PFSK-1 (cell line): ENCODE data around the gene SLC4A3.

Experiments used
- FOXP2 ChIP-seq: optimal IDR thresholded peaks from 2 replicates; pipeline ENCODE3; 2011; ENCODE audit warnings: borderline replicate concordance, control low read depth, inconsistent platforms; ENCODE audit not compliant: insufficient read depth; ENCODE audit errors: extremely low read length, extremely low read depth
- POLR2AphosphoS5 ChIP-seq: IDR thresholded peaks from 2 replicates; pipeline ENCODE4 v1.6.1; 2012; ENCODE audit warnings: low read depth, mild to moderate bottlenecking, control low read depth, low read length, moderate library complexity
- REST ChIP-seq, 2 experiments: IDR thresholded peaks; 2 replicates each; pipeline versions ENCODE4 v1.6.1 to v1.8.0; 2011 to 2012; ENCODE audit warnings: low read depth in 2 of 2, low read length in 2 of 2, control low read depth in 1 of 2, inconsistent platforms in 1 of 2, mild to moderate bottlenecking in 1 of 2, moderate library complexity in 1 of 2; ENCODE audit not compliant: insufficient read depth in 1 of 2
- SIN3A ChIP-seq: IDR thresholded peaks from 2 replicates; pipeline ENCODE4 v1.6.1; 2012; ENCODE audit warnings: mild to moderate bottlenecking, low read length, moderate library complexity, borderline replicate concordance; ENCODE audit not compliant: insufficient read depth
- TAF1 ChIP-seq: IDR thresholded peaks from 2 replicates; pipeline ENCODE4 v1.6.1; 2012; ENCODE audit warnings: low read length, control low read depth, borderline replicate concordance; ENCODE audit not compliant: insufficient read depth

DNA sequence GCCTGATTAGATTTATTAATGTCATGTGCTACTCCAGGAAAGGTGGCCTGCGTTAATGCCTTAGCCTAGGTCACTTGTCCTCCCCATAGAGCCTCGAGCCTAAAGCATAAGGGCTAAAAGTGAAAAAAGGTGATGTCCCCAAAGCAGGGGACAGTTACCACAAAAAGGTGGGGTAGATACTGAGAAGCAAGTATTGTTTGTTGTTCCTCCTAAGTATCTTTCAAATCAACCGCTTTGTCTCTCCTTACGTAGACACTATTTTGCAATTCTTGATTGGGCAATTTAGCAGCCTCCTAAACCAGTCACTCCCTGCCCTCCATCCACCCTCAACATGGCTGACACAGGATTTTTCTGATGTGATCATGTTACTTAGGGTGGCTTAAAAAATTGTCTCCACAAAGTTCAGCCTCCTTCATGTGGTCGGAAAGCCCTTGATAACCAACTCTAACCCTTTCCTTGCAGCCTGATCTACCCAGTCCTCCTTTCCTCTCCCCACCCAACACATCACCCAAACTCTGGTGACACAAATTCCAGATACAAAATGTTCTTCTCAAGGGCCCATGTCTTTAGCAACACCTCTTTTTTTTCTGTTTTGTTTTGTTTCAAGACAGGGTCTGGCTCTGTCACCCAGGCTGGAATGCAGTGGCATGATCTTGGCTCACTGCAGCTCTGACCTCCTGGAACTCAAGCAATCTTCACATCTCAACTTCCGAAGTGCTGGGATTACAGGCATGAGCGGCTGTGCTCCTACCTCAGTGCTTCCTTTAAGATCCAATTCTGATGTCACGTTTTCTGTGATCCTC lies 48.4 kb upstream of the SLC4A3 start:
- TF ChIP-seq POLR2AphosphoS5 (no peak), TAF1 (no peak), SIN3A (no peak), REST (IDR thresholded peaks at IDR 0.05; ENCODE audit: insufficient read depth in 1 of 2, low read depth in 2 of 2, low read length in 2 of 2) (no peak), FOXP2 (no peak)
